Mesothelial cell of epicardium (in vitro differentiated cells): ENCODE results near the gene AFF3. TPM values are rescaled to one million over a fixed set of nuclear protein-coding genes. Genes with fewer than 3 reads are reported as not detected.

Experiments
- DNase-seq, 2 experiments: peaks; one replicate each; pipeline ENCODE4 v3.0.0; 2021; ENCODE audit warnings: low spot score in 2 of 2; ENCODE audit not compliant: unreplicated experiment in 2 of 2
- H3K27ac Mint-ChIP-seq: 2 replicates; pipeline ENCODE4 v1.8.0; 2021; ENCODE audit warnings: mixed read lengths
- H3K27me3 Mint-ChIP-seq: 2 replicates; pipeline ENCODE4 v1.8.0; 2021; ENCODE audit warnings: low read depth, mixed read lengths
- H3K36me3 Mint-ChIP-seq: 2 replicates; pipeline ENCODE4 v1.8.0; 2021; ENCODE audit warnings: mixed read lengths
- H3K4me1 Mint-ChIP-seq: 2 replicates; pipeline ENCODE4 v1.8.0; 2021; ENCODE audit warnings: mixed read lengths
- H3K4me3 Mint-ChIP-seq: 2 replicates; pipeline ENCODE4 v1.8.0; 2021; ENCODE audit warnings: mild to moderate bottlenecking, moderate library complexity, mixed read lengths
- H3K9me3 Mint-ChIP-seq: 2 replicates; pipeline ENCODE4 v1.8.0; 2021; ENCODE audit warnings: mixed read lengths
- total RNA-seq: library from RNA; stranded (reverse); gene quantifications from 3 replicates; pipeline ENCODE4 v1.2.1, GENCODE V29; 2021
- TF ChIP-seq, protein P1 (sequence below): fragments of 200-600 bp; sonication (generic); IDR thresholded peaks from one replicate; pipeline ENCODE4 v1.5.0; 2021; ENCODE audit warnings: antibody characterized with exemption; ENCODE audit not compliant: unreplicated experiment

The AFF3 gene
- total RNA-seq, 1 donor from 2014 or later = 14.4 TPM

DNA sequence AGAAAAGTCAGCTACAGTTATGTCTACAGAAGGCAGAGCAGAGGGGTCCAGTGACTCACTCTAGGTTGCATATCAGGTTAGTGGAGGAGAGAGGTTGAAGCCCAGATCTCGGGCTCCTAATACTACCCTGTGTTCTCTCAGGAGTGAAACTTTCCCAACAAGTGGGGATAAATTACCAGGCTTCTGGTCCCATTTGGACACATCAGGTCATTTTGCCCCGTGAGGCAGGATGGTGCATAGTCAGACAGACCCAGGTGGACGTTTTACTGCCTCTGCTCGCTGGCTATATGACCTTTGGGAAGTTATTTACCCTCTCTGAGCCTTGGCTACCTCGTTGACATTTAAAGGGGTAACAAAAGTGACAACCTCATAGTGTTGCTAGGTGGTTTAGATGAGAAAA lies 524.6 kb downstream of the AFF3 start:
- no peaks in the 10 kb centered on the region for H3K9me3 Mint-ChIP-seq
- H3K4me3 Mint-ChIP-seq = no peak overlapping the region
- peaks cover 12% of the 10 kb centered on the region for H3K4me1 Mint-ChIP-seq
- H3K27ac Mint-ChIP-seq = no peak overlapping the region
- no peaks in the 10 kb centered on the region for H3K27me3 Mint-ChIP-seq
- TF ChIP-seq, protein P1, sequence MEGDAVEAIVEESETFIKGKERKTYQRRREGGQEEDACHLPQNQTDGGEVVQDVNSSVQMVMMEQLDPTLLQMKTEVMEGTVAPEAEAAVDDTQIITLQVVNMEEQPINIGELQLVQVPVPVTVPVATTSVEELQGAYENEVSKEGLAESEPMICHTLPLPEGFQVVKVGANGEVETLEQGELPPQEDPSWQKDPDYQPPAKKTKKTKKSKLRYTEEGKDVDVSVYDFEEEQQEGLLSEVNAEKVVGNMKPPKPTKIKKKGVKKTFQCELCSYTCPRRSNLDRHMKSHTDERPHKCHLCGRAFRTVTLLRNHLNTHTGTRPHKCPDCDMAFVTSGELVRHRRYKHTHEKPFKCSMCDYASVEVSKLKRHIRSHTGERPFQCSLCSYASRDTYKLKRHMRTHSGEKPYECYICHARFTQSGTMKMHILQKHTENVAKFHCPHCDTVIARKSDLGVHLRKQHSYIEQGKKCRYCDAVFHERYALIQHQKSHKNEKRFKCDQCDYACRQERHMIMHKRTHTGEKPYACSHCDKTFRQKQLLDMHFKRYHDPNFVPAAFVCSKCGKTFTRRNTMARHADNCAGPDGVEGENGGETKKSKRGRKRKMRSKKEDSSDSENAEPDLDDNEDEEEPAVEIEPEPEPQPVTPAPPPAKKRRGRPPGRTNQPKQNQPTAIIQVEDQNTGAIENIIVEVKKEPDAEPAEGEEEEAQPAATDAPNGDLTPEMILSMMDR = no peak
- H3K36me3 Mint-ChIP-seq = no peaks in the 10 kb centered on the region
- no peak for DNase-seq

DNA sequence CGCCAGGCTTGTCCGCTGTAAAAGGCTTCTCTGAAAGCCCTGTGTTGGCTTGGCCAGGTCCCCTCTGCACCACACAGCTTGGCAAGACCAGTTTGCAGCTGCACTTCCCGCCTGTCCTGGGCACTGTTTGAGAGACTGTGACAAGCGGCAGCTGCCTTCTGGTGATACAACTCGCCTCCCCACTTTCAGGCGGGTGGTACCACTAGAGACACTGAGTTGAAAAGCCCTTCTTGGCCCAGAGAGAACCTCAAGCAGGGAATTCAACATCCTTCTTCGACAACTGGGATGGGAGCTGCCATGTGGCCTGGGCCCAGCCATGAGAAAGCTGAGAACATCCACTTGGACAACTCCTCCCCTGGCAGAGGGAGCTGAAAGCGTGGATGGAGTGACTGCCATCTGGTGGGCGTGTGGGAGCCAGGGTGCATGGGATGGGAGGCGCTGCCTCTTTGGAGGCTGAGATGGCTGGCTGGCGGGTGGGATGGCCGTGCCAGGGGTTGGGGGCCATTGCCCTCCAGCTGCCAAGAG lies 527.1 kb downstream of the AFF3 start:
- Mint-ChIP-seq H3K36me3 (no peaks in the 10 kb centered on the region), H3K4me1 (no peaks in the 10 kb centered on the region), H3K27me3 (no peaks in the 10 kb centered on the region), H3K4me3 (no peak overlapping the region), H3K9me3 (no peaks in the 10 kb centered on the region), H3K27ac (no peak overlapping the region)
- DNase-seq = no peak
- TF ChIP-seq, protein P1 = no peak

DNA sequence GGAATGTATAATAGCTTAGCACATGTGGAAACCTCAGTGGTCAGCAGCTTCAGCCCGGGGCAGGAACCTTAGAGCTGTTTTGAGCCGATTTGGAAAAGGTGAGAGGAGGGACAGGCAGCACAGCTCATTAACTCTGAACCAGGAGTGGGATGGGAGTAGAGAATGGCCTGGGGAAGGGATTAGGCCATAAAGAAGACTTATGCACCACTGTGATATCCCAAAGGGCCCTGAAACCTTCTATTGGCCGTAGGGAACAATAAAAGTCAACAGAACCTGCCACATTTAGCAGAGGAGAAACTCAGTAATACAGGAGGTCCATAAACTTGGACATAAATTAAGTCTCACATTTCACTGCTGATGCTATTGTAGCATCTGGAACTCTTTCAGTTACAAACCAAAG lies 528.4 kb downstream of the AFF3 start:
- TF ChIP-seq, protein P1 = no peak
- peaks cover 6% of the 10 kb centered on the region for H3K4me1 Mint-ChIP-seq
- no peak overlapping the region for H3K4me3 Mint-ChIP-seq
- no peaks in the 10 kb centered on the region for H3K9me3 Mint-ChIP-seq
- H3K27me3 Mint-ChIP-seq = no peaks in the 10 kb centered on the region
- H3K36me3 Mint-ChIP-seq = no peaks in the 10 kb centered on the region
- no peak for DNase-seq
- H3K27ac Mint-ChIP-seq = no peak overlapping the region

DNA sequence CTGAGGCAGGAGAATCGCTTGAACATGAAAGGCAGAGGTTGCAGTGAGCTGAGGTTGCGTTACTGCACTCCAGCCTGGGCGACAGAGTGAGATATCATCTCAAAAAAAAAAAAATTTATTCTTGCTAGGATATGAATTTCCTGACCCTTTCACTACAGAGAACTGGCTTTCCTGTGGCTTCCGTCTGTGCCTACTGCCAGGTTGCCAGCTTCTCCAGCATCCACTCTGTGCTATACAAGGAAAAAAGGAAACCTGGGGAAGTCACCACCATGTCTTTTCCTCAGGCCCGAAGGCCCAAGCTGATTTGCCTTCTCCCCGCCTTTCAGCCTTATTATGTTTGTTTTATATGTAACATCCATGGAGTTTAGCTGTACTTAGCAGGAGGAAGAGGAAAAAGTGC lies 530.6 kb downstream of the AFF3 start:
- Mint-ChIP-seq H3K4me3 (no peak overlapping the region), H3K9me3 (no peaks in the 10 kb centered on the region), H3K4me1 (peaks cover 6% of the 10 kb centered on the region), H3K36me3 (no peaks in the 10 kb centered on the region), H3K27me3 (peaks cover 2% of the 10 kb centered on the region), H3K27ac (no peak overlapping the region)
- TF ChIP-seq, protein P1 = no peak
- no peak for DNase-seq

DNA sequence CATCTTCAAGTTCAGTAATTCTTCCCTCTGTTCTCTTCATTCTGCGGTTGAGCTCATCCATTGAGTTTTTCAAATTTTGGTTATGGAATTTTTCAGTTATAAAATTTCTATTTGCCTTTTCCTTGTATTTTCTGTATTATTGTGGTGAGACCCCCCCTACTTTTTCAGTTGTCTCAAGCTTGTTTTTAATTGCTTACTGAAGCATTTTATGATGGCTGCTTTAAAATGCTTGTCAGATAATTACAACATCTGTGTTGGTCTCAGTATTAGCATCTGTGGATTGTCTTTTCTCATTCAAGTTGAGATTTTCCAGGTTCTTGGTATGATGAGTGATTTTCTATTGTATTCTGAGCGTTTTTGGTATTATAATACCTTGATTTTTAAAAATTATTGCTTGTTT lies 531.4 kb downstream of the AFF3 start:
- Mint-ChIP-seq H3K36me3 (no peaks in the 10 kb centered on the region), H3K4me3 (no peak overlapping the region), H3K9me3 (no peaks in the 10 kb centered on the region), H3K27ac (no peak overlapping the region), H3K4me1 (peaks cover 6% of the 10 kb centered on the region), H3K27me3 (peaks cover 2% of the 10 kb centered on the region)
- TF ChIP-seq, protein P1 = no peak
- DNase-seq = no peak

DNA sequence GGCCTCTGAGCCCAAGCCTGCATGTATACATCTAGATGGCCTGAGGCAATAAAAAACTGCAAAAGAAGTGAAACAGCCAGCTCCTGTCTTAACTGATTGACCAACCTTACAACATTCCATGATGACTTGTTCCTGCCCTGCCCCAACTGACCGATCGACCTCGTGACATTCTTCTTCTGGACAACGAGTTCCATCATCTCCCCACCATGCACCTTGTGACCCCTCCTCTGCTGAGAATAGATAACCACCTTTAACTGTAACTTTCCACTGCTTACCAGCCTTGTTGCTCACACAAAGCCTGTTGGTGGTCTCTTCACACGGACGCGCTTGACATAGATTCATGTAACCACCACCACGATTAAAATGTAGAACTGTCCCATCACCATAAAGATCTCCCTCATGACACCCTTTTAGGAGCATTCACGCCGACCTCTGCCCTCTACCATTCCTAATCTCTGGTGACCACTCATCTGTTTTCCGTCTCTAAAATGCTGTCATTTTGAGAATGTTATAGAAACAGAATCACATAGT lies 532.5 kb downstream of the AFF3 start:
- Mint-ChIP-seq H3K4me3 (no peak overlapping the region), H3K4me1 (peaks cover 9% of the 10 kb centered on the region), H3K36me3 (no peaks in the 10 kb centered on the region), H3K27me3 (peaks cover 5% of the 10 kb centered on the region), H3K27ac (no peak overlapping the region), H3K9me3 (no peaks in the 10 kb centered on the region)
- TF ChIP-seq, protein P1 = no peak
- DNase-seq = no peak
